Epithelial cell of proximal tubule (primary cell): Measurements from ENCODE around the gene KCNMA1. TPM values are rescaled to one million over a fixed set of nuclear protein-coding genes. Genes with fewer than 3 reads are reported as not detected.

Experiments used
- DNase-seq: peaks from one replicate; pipeline ENCODE4 v3.0.0-alpha.2; 2011; ENCODE audit warnings: low read depth
- H3K4me3 ChIP-seq: 2 replicates; pipeline ENCODE4 v1.5.1; 2011; ENCODE audit warnings: low read depth, mild to moderate bottlenecking, low read length
- CTCF ChIP-seq: conservative IDR thresholded peaks from 2 replicates; pipeline ENCODE4 v1.5.1; 2012; ENCODE audit warnings: low read depth, mild to moderate bottlenecking, low read length
- total RNA-seq: library from RNA; depleted of rRNA; stranded (reverse); fragments of >200 nt; gene quantifications from 2 replicates; pipeline ENCODE4 v1.2.3, GENCODE V29; 2015

KCNMA1 gene
- total RNA-seq, 1 donor from 2014 or later = 12.5 TPM

- no peak for DNase-seq
- no peak overlapping the region for H3K4me3 ChIP-seq
- TF ChIP-seq CTCF = no peak
Measured at GRCh38 chr10:77647543-77648293, 10.1 kb upstream of the KCNMA1 start.

- no peak for TF ChIP-seq CTCF
- DNase-seq = no peak
- H3K4me3 ChIP-seq = no peak overlapping the region
Measured at GRCh38 chr10:77644557-77645243, 7.1 kb upstream of the KCNMA1 start.

- no peak overlapping the region for H3K4me3 ChIP-seq
- peak; percentile 77 for TF ChIP-seq CTCF
- no peak for DNase-seq
Measured at GRCh38 chr10:77643795-77644468, 6.3 kb upstream of the KCNMA1 start.

DNA sequence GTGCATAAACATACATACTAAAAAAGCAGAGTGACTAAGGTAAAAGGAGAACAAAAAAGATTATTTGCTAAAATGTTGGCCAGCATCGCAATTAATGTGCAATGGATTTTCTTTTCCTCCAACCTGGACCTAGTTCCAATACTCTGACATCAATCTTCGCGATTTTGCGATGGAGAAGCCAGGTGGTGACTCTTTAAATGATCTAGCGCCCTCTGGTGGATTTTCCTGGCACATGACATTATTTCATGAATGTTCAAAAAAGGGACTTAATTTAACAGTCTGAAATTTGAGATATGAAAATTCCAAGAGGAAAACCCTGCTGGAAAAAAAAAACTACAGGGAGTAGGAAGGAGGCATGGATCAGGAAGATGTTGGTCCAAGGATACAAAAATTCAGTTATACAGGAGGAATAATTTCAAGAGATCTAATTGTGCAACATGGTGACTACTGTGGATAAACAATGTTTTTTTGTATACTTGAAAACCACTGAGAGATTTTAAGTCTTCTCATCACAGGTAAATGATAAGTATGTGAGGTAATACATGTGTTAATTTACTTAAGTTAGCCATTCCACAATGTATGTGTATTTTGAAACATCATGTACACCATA lies 4.3 kb upstream of the KCNMA1 start:
- peak; percentile 78 for TF ChIP-seq CTCF
- peak; percentile 42 for DNase-seq
- H3K4me3 ChIP-seq = no peak overlapping the region

DNA sequence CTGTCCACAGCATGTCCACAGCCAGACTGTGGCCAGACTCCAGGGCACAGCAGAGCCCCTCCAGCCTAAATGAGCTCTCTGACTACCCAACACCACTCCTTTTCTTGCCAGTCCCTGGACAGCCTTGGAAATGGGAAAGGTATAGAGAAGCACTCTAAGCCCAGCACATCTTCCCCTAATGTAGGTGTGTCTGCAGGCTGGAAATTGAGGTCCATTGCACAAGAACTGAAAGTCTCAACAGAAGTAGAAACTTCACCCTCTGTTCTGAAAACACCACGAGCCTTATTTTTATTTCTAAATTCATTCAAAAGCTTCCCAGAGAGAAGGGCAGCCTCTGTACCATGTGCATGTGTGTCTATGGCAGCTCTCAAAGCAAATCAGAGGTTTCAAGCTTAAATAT lies 3.7 kb upstream of the KCNMA1 start:
- no peak for DNase-seq
- no peak overlapping the region for H3K4me3 ChIP-seq
- TF ChIP-seq CTCF = no peak

- H3K4me3 ChIP-seq = no peak overlapping the region
- DNase-seq = no peak
- TF ChIP-seq CTCF = no peak
Measured at GRCh38 chr10:77640167-77640566, 2.6 kb upstream of the KCNMA1 start.
